Stomach smooth muscle (tissue), 2 donors: ENCODE data around the gene IFITM10.
"Not testable (repeated sequence)": the region's sequence is repeated elsewhere in the genome, so short reads cannot be mapped to it uniquely, and the experiment has no call there.

ENCODE experiments used
- H3K27ac ChIP-seq: one replicate; pipeline ENCODE4 v1.7.0; 2013; ENCODE audit warnings: mild to moderate bottlenecking, low read length, inconsistent platforms
- H3K27me3 ChIP-seq, 2 donors: one replicate each; pipeline ENCODE4 v1.7.0; 2013; ENCODE audit warnings: low read length in 2 of 2; ENCODE audit not compliant: insufficient read depth in 2 of 2, control insufficient read depth in 1 of 2
- H3K36me3 ChIP-seq, 2 donors: one replicate each; pipeline ENCODE4 v1.7.0; 2013; ENCODE audit warnings: low read length in 2 of 2; ENCODE audit not compliant: control insufficient read depth in 2 of 2, insufficient read depth in 2 of 2
- H3K4me1 ChIP-seq: one replicate; pipeline ENCODE4 v1.7.0; 2013; ENCODE audit warnings: low read length; ENCODE audit not compliant: control insufficient read depth, insufficient read depth
- H3K4me3 ChIP-seq, 2 donors: one replicate each; pipeline ENCODE4 v1.7.0; 2013; ENCODE audit warnings: low read length in 2 of 2
- H3K9ac ChIP-seq, 2 donors: one replicate each; pipeline ENCODE4 v1.7.0; 2013; ENCODE audit warnings: low read length in 2 of 2, mild to moderate bottlenecking in 1 of 2
- H3K9me3 ChIP-seq, 2 donors: one replicate each; pipeline ENCODE4 v1.7.0; 2013; ENCODE audit warnings: low read length in 2 of 2; ENCODE audit not compliant: control insufficient read depth in 2 of 2
- donor health status: healthy.
- donor health status: Pancreatic carcinoma.

Gene IFITM10

DNA sequence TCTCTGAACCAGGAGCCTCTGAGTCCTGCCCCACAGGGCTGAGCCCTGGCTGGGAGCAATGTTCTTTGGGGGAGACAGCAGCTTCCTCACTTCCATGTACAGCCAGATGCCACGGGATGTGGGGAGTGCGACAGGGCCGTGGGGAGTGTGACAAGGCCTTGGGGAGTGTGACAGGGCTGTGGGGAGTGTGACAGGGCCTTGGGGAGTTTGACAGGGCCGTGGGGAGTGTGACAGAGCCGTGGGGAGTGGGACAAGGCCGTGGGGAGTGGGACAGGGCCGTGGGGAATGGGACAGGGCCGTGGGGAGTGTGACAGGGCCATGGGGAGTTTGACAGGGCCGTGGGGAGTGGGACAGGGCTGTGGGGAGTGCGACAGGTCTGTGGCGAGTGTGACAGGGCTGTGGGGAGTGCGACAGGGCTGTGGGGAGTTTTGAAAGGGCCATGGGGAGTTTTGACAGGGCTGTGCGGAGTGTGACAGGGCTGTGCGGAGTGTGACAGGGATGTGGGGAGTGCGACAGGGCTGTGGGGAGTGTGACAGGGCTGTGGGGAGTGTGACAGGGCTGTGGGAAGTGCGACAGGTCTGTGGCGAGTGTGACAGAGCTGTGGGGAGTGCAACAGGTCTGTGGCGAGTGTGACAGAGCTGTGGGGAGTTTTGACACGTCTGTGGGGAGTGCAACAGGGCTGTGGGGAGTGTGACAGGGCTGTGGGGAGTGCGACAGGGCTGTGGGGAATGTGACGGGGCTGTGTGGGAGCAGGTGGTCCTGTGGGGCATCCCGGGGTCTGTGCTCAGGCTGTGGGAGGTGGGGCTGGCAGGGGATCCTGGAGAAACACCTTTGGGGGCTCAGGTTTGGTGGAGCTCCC, 60.0 kb downstream of the IFITM10 start:
- peaks cover 11% of the 10 kb centered on the region for H3K4me1 ChIP-seq
- H3K27ac ChIP-seq: no peak overlapping the region
- H3K9ac ChIP-seq: no peak overlapping the region

DNA sequence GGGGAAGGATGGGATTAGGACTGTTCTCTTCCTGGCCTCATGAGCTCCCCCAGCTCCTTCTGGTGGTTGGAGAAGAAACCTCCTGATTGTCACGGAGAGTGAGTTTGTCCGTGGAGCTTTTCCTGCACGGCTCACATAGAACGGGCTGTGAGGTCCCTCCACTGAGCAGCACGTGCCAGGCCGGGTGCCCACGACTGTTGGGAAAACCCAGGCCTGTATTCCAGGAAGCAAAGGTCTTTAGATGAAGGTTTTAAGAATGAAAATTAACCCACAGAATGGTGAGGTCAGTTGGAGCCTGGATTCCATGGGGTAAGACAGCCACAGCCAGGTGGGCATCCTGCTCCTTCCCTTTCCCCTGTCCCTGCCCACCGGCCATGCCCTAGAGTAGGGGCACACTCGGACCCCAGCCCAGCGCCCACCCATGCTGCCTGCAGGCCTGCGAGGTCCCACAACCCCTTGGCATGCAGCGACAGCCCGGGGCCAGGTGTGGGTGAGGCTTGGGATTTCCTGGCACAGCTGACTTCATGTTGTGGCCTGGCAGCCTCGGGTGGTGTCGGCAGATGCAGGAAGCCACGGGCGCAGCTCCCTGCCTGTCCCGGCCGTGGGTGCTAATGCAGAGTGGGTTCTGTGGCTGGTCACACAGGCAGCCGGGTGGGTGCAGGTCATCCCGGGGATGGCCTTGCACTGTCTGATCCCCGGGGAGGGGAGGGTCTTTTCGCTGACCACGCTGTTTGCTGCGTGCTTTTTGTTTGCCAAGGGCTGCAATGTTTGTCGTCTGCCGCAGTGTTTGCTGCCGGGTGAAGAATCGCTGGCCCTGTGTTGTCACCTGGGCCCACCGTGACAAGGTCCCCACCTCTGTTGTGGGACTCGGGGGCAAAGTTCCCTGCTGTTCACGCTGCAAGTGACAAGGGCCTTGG, 60.9 kb downstream of the IFITM10 start:
- not testable (repeated sequence) for H3K9me3 ChIP-seq, H3K27me3 ChIP-seq, H3K36me3 ChIP-seq, H3K4me3 ChIP-seq, H3K27ac ChIP-seq, H3K9ac ChIP-seq
- H3K4me1 ChIP-seq: peaks cover 11% of the 10 kb centered on the region

More for the DNA sequence above, 60.0 kb downstream of the IFITM10 start:
- Histone ChIP-seq H3K27me3 (peaks cover 0 to 5% of the 10 kb centered on the region in 2 donors), H3K36me3 (no peaks in the 10 kb centered on the region), H3K4me3 (no peak overlapping the region), H3K9me3 (no peaks in the 10 kb centered on the region)

DNA sequence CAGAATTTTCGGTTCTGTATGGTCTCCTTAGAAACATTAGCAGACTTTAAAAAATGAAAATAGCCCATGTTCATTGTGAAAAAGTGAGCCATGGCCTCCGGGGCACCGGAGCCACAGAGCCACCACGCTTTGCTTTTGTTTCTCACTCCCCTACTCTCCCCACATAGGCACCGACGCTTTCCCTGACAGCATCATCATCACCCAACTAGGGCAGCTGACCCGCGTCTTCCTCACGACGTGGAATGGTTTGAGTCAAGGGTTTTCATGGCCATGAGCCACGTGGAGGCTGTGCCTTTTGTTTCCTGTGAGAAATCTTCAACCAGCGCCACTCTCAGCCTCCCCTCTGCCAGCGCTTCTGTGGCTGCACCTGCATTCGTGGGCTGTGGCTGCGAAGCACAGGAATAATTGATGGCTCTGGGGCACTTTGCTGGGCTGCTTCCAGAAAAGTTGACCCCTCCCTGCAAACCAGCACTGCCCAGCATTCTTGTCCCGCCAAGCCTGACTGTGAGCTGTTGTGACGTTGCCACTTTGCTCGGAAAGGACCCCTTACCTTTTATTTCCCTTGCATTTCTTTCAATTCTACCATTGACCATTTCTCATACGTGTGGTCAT, 62.0 kb downstream of the IFITM10 start:
- H3K4me1 ChIP-seq, H3K4me3 ChIP-seq, H3K36me3 ChIP-seq, H3K9ac ChIP-seq, H3K27ac ChIP-seq, H3K9me3 ChIP-seq, H3K27me3 ChIP-seq: not testable (repeated sequence)

DNA sequence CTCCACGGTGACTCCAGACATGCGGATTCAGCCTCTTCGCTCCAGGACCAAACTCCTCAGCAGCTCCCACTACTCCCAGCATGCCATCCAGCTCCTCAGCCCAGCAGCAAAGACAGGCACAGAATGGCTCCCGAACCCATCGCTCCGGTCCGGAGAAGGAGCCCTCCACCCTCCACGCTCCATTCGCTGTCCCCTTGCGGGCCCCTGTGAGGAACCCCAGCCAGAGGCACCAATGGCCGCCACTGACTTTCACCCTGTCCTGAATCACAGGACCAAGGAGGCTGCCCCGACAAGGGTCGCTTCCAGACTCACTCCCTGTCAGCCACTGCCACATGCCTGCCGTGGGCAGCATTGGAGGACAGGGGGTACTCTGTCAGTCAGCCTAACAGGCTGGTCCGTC, 64.2 kb downstream of the IFITM10 start:
- H3K36me3 ChIP-seq, H3K4me3 ChIP-seq, H3K9me3 ChIP-seq: not testable (repeated sequence)

DNA sequence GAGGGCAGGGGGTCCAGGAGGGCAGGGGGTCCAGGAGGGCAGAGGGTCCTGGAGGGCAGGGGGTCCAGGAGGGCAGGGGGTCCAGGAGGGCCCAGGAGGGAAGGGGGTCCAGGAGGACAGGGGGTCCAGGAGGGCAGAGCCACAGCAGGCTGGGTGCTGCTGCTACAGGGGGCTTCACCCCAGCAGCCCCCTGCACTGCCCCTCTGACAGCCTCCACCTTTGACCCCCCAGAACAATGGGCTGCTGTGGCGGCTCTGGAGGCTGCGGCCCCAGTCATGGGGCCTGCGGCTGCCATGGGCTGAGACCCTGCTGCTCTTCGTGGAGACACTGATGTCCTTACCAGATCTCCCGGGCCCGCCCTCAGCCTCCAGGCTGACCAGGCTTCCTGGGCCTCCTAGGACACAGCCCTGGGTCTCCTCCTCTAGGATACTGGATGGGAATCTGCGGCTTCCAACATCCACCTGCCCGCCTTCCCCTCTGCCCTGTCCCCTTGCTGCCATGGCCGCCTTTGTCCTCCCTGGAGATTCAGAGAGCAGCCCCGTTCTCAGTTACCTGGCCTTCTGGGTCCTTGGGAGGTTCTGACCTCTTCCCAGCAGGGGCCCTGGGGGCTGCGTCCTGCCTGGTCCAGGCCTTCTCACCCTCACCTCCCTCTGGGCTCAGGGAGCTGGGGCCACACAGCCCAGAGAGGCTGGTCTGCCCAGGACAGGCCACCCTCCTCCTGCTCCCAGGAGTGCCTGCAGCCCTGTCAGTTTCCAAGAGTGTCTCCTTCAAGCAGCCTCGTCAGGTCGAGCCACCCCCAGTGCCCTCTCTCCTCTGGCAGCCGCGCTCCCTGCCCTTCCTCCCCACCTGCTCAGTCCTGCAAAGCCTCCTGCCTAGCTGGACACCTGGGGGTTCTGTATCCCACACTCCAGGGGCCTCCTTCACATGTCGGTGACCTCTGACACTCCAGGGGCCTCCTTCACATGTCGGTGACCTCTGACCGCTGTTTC, 65.2 kb downstream of the IFITM10 start:
- not testable (repeated sequence) for H3K27me3 ChIP-seq, H3K9me3 ChIP-seq, H3K36me3 ChIP-seq, H3K9ac ChIP-seq, H3K27ac ChIP-seq, H3K4me1 ChIP-seq, H3K4me3 ChIP-seq

More for the DNA sequence above, 64.2 kb downstream of the IFITM10 start:
- H3K27ac ChIP-seq, H3K4me1 ChIP-seq, H3K9ac ChIP-seq, H3K27me3 ChIP-seq: not testable (repeated sequence)

DNA sequence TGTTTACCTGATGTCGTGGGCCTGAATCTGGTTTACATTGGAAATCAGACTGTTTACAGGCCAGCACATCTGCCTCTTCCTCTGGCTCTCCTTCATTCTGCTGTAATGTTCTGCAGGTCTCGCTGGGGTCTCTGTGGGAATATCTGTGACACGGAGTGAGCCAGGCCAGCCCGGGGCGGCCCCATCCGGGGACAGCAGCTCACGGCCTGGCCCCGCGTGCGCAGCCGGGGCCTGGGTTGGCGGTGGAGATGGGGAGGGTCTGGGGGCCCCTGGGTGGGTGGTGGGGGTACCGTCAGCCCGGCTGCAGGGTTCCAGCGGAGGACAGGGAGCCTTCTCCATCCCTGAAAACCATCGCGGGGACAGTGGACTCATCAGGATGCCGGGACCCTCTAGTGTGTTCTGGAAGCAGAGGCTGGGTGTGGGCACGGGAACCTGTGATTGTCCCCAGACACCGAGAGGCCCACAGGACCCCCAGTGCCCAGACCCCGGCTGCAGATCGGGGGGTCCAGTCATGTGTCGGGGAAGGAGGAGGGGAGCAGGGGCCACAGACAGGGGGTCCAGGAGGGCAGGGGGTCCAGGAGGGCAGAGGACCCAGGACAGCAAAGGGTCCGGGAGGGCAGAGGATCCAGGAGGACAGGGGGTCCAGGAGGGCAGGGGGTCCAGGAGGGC, 66.4 kb downstream of the IFITM10 start:
- H3K9ac ChIP-seq, H3K4me3 ChIP-seq, H3K4me1 ChIP-seq, H3K36me3 ChIP-seq, H3K27ac ChIP-seq, H3K9me3 ChIP-seq, H3K27me3 ChIP-seq: not testable (repeated sequence)

DNA sequence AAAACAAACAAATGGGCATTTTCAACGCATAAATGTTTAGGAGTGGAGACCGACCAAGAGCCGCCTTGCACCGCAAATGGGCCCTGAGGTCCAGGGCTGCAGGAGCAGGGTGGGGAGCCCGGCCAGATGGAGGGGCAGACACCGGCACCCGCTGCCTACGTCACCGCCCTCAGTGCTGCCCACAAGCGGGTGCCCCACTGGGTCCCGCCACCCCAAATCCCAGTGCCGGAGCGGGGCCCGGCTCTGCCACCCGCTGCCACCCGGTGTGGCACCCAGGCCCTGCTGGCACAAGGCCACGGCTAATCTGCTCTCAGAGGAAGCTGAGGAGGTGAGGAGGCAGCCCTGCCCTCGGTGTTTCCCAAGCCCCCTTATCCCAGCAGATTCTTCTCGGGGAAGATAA, 67.2 kb downstream of the IFITM10 start:
- H3K9me3 ChIP-seq, H3K4me3 ChIP-seq, H3K9ac ChIP-seq, H3K27me3 ChIP-seq, H3K4me1 ChIP-seq, H3K36me3 ChIP-seq, H3K27ac ChIP-seq: not testable (repeated sequence)
